ENCODE measurements around the gene CHRNA3.

CHRNA3 gene

DNA sequence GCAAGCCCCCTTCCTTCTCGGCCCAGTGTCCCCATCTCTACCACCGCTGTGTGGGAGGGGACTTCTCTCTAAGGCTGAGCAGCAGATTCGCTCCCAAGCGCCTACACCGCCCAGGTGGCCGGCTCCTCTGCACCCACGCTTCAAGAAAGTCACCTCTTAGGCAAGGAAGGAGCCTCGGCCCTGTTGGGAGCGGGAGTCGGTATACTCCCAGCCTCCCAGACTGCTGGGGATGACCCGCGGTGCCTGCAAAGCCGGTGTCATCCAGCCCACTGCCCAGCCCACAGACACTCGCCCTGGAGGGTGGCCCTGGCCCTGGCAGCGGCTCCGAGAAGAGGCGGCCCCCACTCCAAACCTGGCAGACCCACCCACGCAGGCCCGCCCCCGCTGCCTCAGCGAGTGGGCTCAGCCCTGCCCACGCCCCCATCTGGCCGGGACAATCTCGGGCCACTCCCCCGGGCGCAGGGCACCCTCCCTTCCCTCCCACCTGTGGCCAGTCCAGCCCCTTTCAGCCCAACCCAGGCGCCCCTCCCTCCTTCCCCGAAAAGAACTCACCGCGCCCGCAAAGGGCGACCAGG lies 19.8 kb upstream of the CHRNA3 start:
- peaks cover 30% of the 10 kb centered on the region for H3K4me1 ChIP-seq
- peak; percentile 89 for DNase-seq
- H3K36me3 ChIP-seq: peaks cover 10% of the 10 kb centered on the region
- no peaks in the 10 kb centered on the region for H3K27me3 ChIP-seq
- H3K4me3 ChIP-seq (ENCODE audit: low read depth, low read length): peak overlapping the region; percentile 88
- TF ChIP-seq, protein P1, sequence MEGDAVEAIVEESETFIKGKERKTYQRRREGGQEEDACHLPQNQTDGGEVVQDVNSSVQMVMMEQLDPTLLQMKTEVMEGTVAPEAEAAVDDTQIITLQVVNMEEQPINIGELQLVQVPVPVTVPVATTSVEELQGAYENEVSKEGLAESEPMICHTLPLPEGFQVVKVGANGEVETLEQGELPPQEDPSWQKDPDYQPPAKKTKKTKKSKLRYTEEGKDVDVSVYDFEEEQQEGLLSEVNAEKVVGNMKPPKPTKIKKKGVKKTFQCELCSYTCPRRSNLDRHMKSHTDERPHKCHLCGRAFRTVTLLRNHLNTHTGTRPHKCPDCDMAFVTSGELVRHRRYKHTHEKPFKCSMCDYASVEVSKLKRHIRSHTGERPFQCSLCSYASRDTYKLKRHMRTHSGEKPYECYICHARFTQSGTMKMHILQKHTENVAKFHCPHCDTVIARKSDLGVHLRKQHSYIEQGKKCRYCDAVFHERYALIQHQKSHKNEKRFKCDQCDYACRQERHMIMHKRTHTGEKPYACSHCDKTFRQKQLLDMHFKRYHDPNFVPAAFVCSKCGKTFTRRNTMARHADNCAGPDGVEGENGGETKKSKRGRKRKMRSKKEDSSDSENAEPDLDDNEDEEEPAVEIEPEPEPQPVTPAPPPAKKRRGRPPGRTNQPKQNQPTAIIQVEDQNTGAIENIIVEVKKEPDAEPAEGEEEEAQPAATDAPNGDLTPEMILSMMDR (IDR thresholded peaks at IDR 0.05; ENCODE audit: low read depth, low read length): no peak
- H3K9me3 ChIP-seq: no peaks in the 10 kb centered on the region

DNA sequence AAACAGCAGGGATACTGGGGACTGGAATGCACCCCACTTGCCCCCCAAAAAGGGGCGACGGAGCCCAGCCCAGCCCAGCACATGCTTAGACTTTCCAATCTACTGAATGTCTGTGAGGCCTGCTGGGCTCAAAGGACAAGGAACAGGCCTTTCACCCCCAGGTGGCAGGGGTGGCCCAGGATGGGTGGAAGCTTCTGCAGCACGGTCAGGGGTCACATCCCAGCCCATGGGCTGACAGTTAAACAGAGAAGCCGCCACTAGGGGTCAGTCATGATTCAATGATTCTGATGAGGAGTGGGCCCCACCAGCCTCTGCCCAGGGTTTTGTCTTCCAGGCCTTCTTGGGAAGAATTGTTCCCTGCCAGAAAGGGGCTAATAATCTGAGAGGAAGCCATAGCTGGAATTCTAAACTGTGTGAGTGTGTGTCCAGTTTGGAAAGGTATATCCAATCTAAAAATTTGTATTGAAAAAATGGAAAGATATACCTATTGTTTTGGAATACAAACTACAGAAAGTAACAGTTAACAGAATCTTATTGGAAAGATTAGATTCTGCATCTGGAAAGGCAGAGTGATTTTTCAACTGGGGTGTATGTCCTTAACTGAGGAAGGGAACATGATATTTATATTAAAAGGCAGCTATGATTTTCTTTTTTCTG lies 18.0 kb upstream of the CHRNA3 start:
- TF ChIP-seq, protein P1 (IDR thresholded peaks at IDR 0.05; ENCODE audit: low read depth, low read length): peak; percentile 82
- H3K9me3 ChIP-seq: no peaks in the 10 kb centered on the region
- DNase-seq: peak; percentile 93
- H3K27me3 ChIP-seq: no peaks in the 10 kb centered on the region
- H3K4me3 ChIP-seq (ENCODE audit: low read depth, low read length): no peak overlapping the region
- peaks cover 28% of the 10 kb centered on the region for H3K36me3 ChIP-seq
- peaks cover 30% of the 10 kb centered on the region for H3K4me1 ChIP-seq

DNA sequence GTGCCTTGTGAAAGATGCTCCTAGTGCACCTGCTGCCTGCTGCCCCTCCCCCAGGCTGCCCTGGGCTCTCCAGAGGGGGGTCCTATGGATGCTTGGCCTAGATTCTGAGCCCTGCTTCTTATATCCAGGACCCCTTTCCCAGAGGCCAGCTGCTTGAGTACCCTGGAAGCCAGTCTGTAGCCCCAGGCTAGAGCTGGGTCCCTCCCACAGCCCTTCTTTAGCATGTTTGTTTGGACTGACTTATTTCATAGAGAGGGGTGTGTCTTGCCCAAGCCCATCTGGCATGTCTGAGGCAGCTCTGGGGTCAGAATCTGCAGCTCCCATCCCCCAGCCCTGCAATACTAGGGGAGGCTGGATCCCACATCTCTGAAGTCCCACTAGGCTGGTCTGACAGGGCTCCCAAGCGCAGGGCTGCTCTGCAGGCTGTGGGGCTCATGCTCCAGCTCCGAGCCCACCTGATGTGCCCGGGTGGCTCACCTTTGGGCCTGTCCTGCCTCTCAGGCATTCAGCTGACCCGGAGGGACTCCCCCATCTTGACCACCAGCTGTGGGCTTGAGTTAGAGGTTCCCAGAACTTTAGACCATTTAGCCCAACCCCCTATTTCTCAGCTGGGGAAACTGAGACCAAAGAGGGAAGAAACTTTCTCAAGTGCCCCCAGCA lies 17.1 kb upstream of the CHRNA3 start:
- TF ChIP-seq, protein P1 (IDR thresholded peaks at IDR 0.05; ENCODE audit: low read depth, low read length): no peak

DNA sequence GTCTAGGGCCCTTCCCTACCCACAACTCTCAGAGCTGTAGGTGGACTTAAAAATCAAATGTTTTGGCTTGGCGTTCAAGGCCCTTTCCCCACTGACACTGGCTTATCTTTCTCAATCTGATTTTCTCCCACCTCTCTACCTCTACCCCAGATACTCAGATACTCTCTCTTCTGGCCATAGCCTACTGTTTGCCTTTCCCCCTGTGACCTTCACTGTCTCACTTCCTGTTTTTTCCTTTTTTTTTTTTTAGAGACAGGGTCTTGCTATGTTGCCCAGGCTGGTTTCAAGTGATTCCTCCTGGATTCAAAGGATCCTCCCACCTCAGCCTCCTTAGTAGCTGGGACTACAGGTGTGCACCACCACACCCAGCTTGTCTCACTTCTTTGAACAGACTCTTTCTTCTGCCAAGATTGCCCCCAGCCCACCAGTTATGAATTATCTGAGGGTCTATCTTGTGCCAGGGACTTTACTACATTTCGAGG lies 15.6 kb upstream of the CHRNA3 start:
- no peaks in the 10 kb centered on the region for H3K9me3 ChIP-seq
- peaks cover 51% of the 10 kb centered on the region for H3K36me3 ChIP-seq
- H3K4me1 ChIP-seq: peaks cover 26% of the 10 kb centered on the region
- H3K4me3 ChIP-seq (ENCODE audit: low read depth, low read length): no peak overlapping the region
- no peak for DNase-seq
- TF ChIP-seq, protein P1 (IDR thresholded peaks at IDR 0.05; ENCODE audit: low read depth, low read length): no peak
- no peaks in the 10 kb centered on the region for H3K27me3 ChIP-seq

More for the DNA sequence above, 17.1 kb upstream of the CHRNA3 start:
- H3K27me3 ChIP-seq: no peaks in the 10 kb centered on the region
- no peaks in the 10 kb centered on the region for H3K9me3 ChIP-seq
- peaks cover 37% of the 10 kb centered on the region for H3K36me3 ChIP-seq
- no peak overlapping the region for H3K4me3 ChIP-seq (ENCODE audit: low read depth, low read length)
- peak; percentile 74 for DNase-seq
- H3K4me1 ChIP-seq: peaks cover 26% of the 10 kb centered on the region

DNA sequence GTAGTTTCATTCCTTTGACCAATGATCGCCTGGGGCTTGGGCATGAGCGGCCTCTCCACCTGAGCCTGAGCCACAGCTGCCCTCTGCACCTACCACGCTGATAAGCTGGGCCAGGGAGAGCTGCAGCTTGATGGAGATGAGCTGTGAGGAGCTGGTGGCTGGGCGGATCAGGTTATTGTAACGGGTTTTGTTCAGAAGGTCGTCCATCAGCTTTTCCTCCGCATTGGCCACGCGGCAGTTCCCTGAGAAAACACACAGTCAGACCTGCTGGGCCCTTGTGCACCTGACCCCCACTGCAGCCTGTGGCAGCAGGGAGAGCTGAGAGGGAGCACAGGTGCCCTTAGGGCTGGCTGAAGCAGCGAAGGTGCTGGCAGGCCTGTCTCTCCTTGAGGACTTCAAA lies 14.6 kb upstream of the CHRNA3 start:
- Histone ChIP-seq H3K4me3 (ENCODE audit: low read depth, low read length) (no peak overlapping the region), H3K9me3 (no peaks in the 10 kb centered on the region), H3K4me1 (peaks cover 26% of the 10 kb centered on the region), H3K27me3 (no peaks in the 10 kb centered on the region), H3K36me3 (peaks cover 61% of the 10 kb centered on the region)
- TF ChIP-seq, protein P1 (IDR thresholded peaks at IDR 0.05; ENCODE audit: low read depth, low read length): no peak
- DNase-seq: no peak
